ENCODE results near the gene RAB7B.

The RAB7B gene

DNA sequence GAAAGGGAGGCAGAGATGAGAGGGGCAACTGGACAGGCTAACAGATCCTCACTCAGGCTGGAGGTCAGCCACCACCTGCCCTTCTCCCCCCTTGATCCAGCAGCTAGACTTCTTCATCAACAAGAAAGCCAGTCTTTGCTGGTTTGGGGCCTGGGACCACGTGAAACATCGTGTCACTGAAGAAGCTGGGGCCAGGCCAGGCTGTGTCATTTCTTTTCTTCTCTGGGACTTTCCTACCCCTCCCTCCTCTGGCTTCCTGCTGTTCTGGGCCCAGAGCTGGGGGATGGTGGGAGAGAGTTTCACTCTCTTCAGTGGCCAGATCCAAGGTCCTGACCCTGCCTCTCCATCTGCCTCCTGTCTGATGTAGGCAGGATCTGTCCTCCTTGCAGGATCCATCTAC is 41.8 kb downstream of the RAB7B start:
- FAIRE-seq (no peak), DNase-seq (ENCODE audit: insufficient read length, low spot score) (no peak)
- no peak for TF ChIP-seq CTCF (IDR thresholded peaks at IDR 0.05; ENCODE audit: insufficient read depth, missing control alignments)

DNA sequence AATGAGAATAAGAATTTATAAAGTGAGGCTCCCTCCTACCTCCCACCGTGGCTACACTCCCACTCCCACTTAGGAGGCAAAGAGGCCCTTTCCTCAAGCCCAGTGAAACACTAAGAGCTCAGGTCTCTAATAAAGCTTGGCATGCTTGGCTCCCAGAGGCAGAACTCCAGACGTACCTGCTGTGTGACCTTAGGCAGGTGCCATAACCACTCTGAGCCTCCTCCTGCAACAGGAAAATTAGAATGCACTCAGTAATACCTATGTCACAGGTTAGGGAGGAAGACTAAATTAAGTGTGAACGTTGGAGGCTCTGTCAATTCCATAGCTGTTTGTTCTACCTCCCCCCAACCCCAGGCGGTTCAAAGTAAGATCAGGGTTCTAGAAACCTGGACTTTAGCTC is 43.4 kb downstream of the RAB7B start:
- no peak for FAIRE-seq
- no peak for TF ChIP-seq CTCF (IDR thresholded peaks at IDR 0.05; ENCODE audit: insufficient read depth, missing control alignments)
- DNase-seq (ENCODE audit: insufficient read length, low spot score) = no peak

- no peak for DNase-seq (ENCODE audit: insufficient read length, low spot score)
- no peak for FAIRE-seq
- TF ChIP-seq CTCF (IDR thresholded peaks at IDR 0.05; ENCODE audit: insufficient read depth, missing control alignments) = no peak
Observed at GRCh38 chr1:205955499-205955898, 47.7 kb downstream of the RAB7B start.

- TF ChIP-seq CTCF (IDR thresholded peaks at IDR 0.05; ENCODE audit: insufficient read depth, missing control alignments) = no peak
- no peak for DNase-seq (ENCODE audit: insufficient read length, low spot score)
- no peak for FAIRE-seq
Observed at GRCh38 chr1:205954819-205955404, 48.3 kb downstream of the RAB7B start.

DNA sequence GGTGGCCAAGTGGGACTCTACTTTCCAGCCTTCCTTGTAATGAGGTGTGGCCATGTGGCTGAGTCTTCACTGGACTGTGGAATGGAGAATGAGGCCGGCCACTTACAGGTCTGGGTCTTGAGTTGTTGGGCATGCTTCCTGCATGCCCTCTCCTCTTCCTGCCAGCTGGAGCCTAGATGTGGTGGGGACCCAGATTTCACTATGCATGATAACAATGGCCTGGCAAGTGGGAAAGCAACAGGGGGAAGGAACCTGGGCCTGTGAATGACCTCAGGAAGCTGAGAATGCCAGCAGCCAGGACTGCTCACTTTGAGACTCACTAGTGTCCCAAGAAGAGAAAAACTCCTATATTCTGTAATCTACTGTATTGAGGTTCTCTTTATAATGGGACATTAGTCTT is 51.4 kb downstream of the RAB7B start:
- FAIRE-seq (no peak), DNase-seq (ENCODE audit: insufficient read length, low spot score) (no peak)
- TF ChIP-seq CTCF (IDR thresholded peaks at IDR 0.05; ENCODE audit: insufficient read depth, missing control alignments) = no peak

DNA sequence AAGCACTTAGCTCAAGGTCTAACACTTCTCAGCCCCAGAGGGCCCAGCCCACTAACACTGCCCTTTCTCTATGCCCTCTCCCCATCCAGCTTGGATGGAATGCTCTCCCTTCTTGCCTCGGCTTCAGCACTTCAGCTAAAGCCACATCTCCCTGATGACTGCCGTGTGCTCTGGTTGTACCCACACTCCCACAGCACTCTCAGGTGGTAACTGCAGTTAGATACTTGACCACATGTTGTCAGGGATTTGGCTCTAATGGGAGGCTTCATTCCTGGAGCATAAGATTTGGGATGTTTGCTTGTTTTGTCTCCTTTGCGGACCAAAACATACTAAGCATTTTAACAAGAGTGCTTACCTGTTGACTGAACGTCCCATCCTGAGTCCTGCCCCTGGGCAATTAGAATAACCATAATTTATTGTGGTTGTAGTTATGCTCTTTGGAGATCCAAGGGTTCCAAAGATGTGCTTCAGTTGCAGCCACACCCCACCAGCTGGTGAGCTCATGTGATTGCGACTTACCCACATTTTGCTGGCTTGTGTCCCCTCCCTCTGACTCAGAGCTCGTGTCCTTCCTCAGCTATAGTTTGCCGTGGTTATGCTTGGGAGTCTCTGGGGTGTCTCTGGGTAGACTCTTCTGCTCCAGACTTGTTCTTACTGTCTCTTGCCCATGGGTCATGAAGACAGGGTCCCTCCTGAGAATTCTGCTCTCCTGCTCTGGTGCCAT is 52.2 kb downstream of the RAB7B start:
- FAIRE-seq = no peak
- no peak for TF ChIP-seq CTCF (IDR thresholded peaks at IDR 0.05; ENCODE audit: insufficient read depth, missing control alignments)
- DNase-seq (ENCODE audit: insufficient read length, low spot score) = no peak

GRCh38 chr1:205950280-205950679 is 52.9 kb downstream of the RAB7B start:
- DNase-seq (ENCODE audit: insufficient read length, low spot score) = no peak
- FAIRE-seq = no peak
- TF ChIP-seq CTCF (IDR thresholded peaks at IDR 0.05; ENCODE audit: insufficient read depth, missing control alignments) = no peak

Measured in D721Med (cell line).